HG02943 (cell line): ENCODE data around the gene FYTTD1.

ENCODE experiments used
- ATAC-seq: cut with Tn5 transposase; IDR thresholded peaks from one replicate; pipeline ENCODE4 v1.9.1; 2021; ENCODE audit warnings: mild to moderate bottlenecking, low read depth, moderate library complexity; ENCODE audit not compliant: unreplicated experiment

The FYTTD1 gene

DNA sequence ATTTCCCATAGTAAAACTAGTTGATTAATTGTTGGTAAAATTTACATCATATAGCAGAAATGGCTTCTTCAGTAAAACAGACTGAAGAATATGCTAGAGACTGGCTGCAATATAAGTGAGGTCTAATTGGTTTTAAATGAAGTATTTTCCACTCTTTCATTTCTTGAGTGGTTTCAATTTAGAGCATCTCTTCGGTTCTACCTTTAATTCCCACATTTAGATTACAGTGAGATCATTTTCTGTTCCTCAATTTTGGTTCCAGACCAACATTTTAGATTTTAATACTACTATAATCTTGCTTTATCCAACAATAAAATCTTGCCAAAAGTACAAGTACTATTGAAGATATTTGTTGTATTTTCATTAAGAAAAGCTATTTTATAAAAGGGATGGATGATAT is 40.4 kb downstream of the FYTTD1 start:
- ATAC-seq, result no peak

GRCh38 chr3:197791113-197791891 is 41.6 kb downstream of the FYTTD1 start, which contains the start of gene LRCH3:
Gene LRCH3, plus strand, starts transcription at chr3:197791254. Its CDS starts 25 bp downstream, at chr3:197791279.
- ATAC-seq, result peak; percentile 61

- ATAC-seq, result peak; percentile 28
Observed at GRCh38 chr3:197791892-197792647, 42.4 kb downstream of the FYTTD1 start.

DNA sequence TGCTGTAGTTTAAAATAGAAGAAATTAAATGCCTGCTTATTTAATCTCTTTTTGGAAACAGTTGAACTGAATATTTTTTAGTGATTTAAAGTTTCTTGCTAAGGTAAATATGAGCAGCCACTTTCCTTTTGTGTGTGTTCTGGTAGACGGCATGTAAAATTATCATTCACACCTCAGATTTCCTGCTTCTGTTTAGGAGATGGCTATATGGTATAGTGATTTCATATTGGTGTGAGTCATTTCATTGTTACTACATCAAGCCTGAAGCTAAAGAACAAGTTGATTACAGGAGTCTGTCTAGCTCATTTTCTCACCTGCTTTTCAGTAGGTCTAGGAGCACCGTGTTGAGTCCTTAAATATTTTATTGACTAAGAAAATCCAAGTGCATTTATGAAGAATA is 43.6 kb downstream of the FYTTD1 start:
- ATAC-seq, result no peak

DNA sequence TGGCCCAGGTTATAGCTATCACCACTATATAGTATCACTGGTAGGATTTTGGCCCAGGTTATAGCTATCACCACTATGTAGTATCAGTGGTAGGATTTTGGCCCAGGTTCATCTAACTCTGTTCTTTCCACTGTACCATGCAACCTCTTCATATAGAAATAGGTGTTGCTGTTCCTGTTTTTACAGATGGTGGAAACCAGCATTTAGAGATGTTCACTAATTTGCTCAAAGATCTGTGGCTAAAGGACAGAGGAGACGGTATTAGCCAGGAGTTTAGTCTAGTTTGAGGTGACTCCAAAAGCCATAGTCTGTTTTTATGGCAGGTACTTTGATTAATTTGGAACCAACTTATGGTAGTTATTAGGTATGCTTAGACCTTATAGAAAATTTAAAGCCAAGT is 44.4 kb downstream of the FYTTD1 start:
- ATAC-seq, result no peak

DNA sequence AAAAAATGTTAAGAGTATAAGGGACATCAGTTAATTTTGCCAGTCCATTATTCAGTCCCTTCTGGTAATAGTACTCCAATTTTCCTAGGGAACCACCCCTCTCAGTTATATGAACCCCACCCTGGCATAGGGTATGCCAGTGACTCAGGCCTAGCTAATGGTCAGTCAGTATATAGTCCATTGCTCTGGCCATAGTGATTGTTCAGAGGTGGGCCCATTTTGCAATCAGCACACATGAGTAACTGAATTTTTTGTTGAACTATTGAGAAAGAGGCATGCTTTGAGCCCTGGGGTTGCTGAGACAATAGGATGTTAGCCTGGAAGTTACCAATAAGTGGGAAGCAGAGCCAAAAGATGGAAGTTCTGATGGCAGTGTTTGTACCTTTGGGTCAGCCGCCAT is 45.5 kb downstream of the FYTTD1 start:
- no peak for ATAC-seq

GRCh38 chr3:197796087-197796486 is 46.4 kb downstream of the FYTTD1 start:
- no peak for ATAC-seq

DNA sequence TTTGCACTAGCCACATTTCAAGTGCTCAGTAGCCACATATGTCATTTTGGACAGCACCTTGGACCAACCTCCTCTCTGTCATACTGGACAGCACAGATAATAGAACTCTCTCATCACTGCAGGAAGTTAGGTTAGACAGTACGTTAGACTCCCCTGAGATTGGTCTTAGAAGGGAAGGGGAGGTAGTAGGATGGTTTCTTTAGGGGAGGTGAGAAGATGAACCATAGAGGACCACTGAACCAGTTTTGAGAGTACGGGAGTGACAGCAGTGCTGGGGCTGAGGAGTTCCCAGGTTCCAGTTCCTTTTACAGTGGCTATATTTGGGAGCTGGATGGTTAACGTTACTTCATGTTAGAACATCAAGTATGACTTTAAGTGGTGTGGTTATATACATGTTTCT is 49.2 kb downstream of the FYTTD1 start:
- ATAC-seq, result no peak

DNA sequence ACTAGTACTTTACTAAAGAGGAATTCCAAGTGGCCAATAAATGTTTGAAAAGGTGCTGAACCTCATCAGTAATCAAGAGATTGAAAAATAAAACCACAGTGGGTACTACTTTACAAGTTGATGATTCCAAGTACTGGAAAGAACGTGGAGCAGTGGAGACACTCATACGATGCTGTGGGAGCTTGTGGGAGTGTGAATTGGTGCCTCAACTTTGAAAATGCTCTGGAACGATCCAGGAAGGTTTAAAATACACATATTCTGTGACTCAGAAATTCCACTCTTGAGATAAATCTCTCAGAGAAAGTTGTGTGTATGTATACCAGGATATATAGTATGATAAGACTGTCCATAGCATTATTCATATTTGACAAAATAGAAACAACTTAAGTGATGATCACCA is 50.7 kb downstream of the FYTTD1 start:
- ATAC-seq, result no peak

GRCh38 chr3:197801891-197802778 is 52.5 kb downstream of the FYTTD1 start:
- no peak for ATAC-seq

- no peak for ATAC-seq
Observed at GRCh38 chr3:197802779-197803459, 53.2 kb downstream of the FYTTD1 start.

- no peak for ATAC-seq
Observed at GRCh38 chr3:197804511-197804910, 54.8 kb downstream of the FYTTD1 start.

DNA sequence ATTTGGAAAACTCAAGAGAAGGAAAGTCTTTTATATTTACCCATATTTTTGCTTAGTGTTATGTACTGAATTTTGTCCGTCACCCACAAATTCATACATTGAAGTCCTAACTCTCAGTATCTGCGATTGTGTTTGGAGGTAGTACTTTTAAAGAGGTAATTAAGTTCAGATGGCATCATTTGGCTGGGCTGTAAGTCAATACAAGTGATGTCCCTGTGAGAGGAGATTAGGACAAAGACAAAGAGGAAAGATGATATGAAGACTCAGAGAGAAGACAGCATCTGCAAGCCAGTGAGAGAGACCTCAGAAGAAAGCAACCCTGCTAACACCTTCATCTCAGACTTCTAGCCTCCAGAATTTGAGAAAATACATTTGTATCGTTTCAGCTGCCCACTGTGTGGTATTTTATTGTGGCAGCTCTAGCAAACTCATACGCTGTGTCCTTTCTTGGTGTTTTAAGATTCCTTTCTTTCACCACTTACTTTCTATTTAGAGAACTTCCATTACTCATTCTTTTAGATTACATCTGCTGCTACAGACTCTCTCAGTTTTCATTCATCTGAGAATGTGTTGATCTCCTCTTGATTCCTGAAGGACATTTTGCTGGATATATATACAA is 58.4 kb downstream of the FYTTD1 start:
- no peak for ATAC-seq

DNA sequence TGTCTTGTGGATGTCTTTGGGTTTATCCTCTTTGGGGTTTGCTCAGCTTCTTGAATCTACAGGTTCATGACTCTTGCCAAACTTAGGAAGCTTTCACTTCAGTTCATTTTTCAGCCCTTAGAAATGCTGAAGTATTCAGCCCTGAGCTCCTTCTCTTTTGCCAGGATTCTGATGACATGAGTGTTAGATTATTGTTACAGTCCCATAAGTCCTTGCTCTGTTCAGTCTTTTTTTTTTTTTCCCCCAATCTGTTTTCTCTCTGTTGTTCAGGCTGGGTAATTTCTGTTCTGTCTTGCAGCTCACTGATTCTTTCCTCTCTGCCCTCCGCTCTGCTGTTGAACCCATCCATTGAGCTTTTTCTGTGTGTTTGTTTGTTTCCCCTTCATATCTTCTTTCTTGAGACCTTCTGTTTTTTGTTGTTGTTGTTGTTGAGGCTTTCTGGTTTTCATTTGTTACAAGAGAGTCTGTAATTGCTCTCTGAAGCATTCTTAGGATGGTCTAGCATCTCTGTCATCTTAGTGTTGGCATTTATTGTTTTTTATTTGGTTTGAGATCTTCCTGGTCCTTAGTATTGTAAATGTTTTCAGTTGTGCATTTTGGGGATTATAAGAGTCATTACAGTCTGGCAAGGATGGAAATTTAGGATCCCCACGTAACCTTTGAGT is 59.8 kb downstream of the FYTTD1 start:
- ATAC-seq, result no peak

DNA sequence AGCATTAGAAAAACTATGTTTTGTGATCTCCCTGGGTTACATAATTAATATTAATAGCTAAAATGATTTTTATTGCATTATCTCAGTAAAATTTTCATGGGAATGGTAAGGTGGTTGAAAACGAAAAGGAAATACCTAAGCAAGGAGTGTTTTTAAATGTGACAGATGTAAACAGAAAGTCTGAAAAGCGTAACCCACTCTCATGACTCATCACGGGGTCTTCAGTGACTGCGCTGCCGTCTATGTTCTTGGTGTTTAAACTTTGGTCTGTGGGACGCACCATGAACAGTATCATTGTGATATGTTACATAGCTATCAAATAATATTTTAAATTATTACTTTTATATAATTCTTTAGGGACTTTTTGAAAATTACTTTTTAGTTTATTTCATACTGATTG is 61.2 kb downstream of the FYTTD1 start:
- ATAC-seq, result no peak

DNA sequence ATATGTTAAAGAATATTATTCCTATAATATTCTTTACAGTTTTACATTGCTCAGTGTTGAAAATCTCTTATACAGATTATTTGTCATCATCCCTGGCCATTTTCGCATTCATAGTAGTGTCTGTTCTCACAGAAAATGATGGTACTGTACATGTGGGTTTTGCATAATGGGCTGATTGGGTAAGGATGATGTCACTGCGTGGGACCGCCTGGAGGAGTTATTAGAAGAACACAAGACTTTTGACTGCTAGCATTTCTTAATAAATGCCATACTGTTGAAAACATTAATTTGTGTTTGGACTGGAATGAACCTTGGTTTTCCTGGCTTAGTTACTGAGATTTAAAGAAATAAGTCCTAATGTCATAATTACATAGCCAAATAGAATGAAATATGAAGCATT is 61.7 kb downstream of the FYTTD1 start:
- ATAC-seq, result no peak

DNA sequence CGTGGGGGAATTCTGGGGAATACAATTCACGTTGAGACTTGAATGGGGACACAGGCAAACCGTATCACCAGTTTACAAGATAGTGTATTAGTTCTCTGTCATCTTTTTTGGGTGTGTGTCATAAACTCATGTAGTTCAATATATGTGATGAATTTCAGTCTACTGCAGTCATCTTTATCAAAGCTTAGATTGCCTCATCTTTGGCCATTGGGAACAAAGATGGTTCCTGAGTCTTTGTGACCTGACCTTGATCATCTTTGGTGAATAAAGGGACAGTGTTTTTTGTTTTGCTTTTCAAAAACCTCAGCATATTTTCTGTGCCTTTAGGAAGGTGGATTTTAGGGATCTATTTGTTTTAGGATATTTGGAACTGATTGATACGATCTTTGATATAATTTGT is 64.7 kb downstream of the FYTTD1 start:
- no peak for ATAC-seq

DNA sequence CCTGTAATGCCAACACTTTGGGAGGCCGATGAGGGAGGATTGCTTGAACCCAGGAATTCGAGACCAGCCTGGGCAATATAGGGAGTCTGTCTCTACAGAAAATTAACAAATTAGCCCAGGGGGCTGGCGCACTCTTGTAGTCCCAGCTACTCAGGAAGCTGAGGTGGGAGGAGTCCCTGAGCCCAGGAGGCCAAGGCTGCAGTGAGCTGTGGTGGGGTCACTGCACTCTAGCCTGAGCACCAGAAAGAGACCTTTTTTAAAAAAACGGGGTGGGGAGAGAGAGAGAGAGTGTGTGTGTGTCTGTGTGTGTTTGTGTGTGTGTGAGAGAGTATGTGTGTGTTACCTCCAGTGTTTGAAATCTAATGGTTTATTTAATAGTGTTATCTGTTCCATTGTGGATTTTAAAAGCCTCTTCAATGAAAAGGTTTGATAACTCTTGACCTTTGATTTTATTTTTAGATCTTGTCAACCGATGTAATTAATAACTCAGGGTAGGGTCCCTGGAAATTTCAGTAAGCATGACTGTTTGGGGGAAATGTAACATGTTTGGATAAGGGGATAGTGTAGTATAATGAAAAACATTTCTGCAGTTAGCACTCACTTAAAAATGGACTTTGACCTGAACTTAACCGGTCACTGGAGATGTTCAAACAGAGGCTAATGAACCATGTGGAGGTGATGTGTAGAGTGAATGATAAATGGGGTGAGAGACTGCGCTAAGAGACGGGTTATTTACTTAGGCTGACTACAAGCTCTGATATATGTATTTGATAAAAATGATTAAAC is 71.1 kb downstream of the FYTTD1 start:
- no peak for ATAC-seq
